ENCODE results near the gene CLK2. TPM values are rescaled to one million over a fixed set of nuclear protein-coding genes. Genes with fewer than 3 reads are reported as not detected.

Gene CLK2
- total and polyA plus RNA-seq, 9 of the 15 experiments (the other 6 are each of a cell fraction or from before 2014, with no cell fraction given) = 13.5 to 81.4 (median 39.6) TPM

GRCh38 chr1:155301342-155301841, 28.1 kb upstream of the CLK2 start, which contains the start of gene PKLR (continued):
- TF ChIP-seq ELF4 (CRISPR knock-in tag; IDR thresholded peaks at IDR 0.05) (no peak), SMARCB1 (IDR thresholded peaks at IDR 0.05; ENCODE audit: insufficient read length, low read depth) (peak; percentile 84), ZNF408 (CRISPR knock-in tag; IDR thresholded peaks at IDR 0.05; ENCODE audit: low read depth) (no peak), KDM5B (IDR thresholded peaks at IDR 0.05; ENCODE audit: insufficient replicate concordance, low read depth, low read length) (peak; percentile 11)

GRCh38 chr1:155300553-155301329, 27.4 kb upstream of the CLK2 start:
- ChIA-PET CTCF (ENCODE audit: low intra/inter-chr PET ratio) (no interaction called here), POLR2A (interaction anchor here (0.7 to 1.5 kb wide), 6 partner anchors 8 to 39 kb away, joined by 3 to 7 read pairs (median 4); partner anchors contain the start of gene FDPS)
- peak overlapping the region; percentile 80 to 94 for H3K9ac ChIP-seq (ENCODE audit: insufficient read depth in 1 of 2, low read depth in 2 of 2, low read length in 2 of 2)
- no peaks in the 10 kb centered on the region for H3K9me3 ChIP-seq (replicated peaks; ENCODE audit: control insufficient read depth, insufficient read depth, low read depth, low read length)
- H3K4me3 ChIP-seq = peak overlapping the region; percentile 43
- in situ Hi-C loops (cut with MboI) = loop anchor here (25.0 kb wide), 1 partner anchor 1437 kb away; the partner anchor contains the start of genes ISG20L2, METTL25B and MRPL24
- H3K4me2 ChIP-seq (ENCODE audit: insufficient read depth, low read length) = peak overlapping the region; percentile 92
- no peaks in the 10 kb centered on the region for H3K27me3 ChIP-seq (ENCODE audit: control insufficient read depth in 2 of 2, insufficient read depth in 2 of 2, low read length in 2 of 2)
- FAIRE-seq = peak; percentile 52
- peak; percentile 66 for ATAC-seq
- intact Hi-C loops (cut with micrococcal nuclease) = loop anchor here (2.0 kb wide), 1 partner anchor 24 kb away; the partner anchor contains the start of gene HCN3
- peaks cover 39% of the 10 kb centered on the region for H3K79me2 ChIP-seq (ENCODE audit: control insufficient read depth, insufficient read depth, low read length)
- H2AFZ ChIP-seq (ENCODE audit: low read depth, low read length) = peak overlapping the region; percentile 80
- peak overlapping the region; percentile 78 for H3K27ac ChIP-seq (ENCODE audit: extremely low read depth, low read depth, low read length)
- H3K36me3 ChIP-seq (ENCODE audit: control insufficient read depth, insufficient read depth, low read length) = peaks cover 12% of the 10 kb centered on the region
- no peaks in the 10 kb centered on the region for H3K9me1 ChIP-seq (ENCODE audit: control insufficient read depth, insufficient read depth, low read length)
- no peaks in the 10 kb centered on the region for H4K20me1 ChIP-seq (replicated peaks; ENCODE audit: control insufficient read depth, insufficient read depth, low read length)
- peaks cover 18 to 33% of the 10 kb centered on the region in 2 experiments; a peak in 4 of 5 replicates for H3K4me1 ChIP-seq (replicated peaks in 1 of 2; ENCODE audit: control insufficient read depth in 2 of 2, insufficient read depth in 2 of 2, low read length in 2 of 2)
- TSS peak; percentile 90 for BruUV-seq (replicated peaks)
- 22% methylated on average over 9 of the region's 9 CpGs for WGBS (ENCODE audit: insufficient coverage, low coverage, missing lambda C conversion rate)
- peak in 2 of 4 experiments; percentile 28 to 33 for DNase-seq (ENCODE audit: extremely low read depth in 1 of 4, low spot score in 3 of 4)
- TF ChIP-seq ZNF512 (tag; IDR thresholded peaks at IDR 0.05) (no peak), PRPF4 (IDR thresholded peaks at IDR 0.05; ENCODE audit: insufficient read depth, low read depth, low read length, poor library complexity, severe bottlenecking) (no peak), FOXP1 (CRISPR knock-in tag; IDR thresholded peaks at IDR 0.05) (0 out of 2 replicates have a peak, but pooled peaks have one; percentile 41), MYC (IDR thresholded peaks at IDR 0.05; ENCODE audit: low read depth, low read length) (no peak), MYC (CRISPR knock-in tag; IDR thresholded peaks at IDR 0.05; ENCODE audit: borderline replicate concordance, low read depth) (no peak), TCF7 (IDR thresholded peaks at IDR 0.05; ENCODE audit: borderline replicate concordance) (no peak), BRF1 (IDR thresholded peaks at IDR 0.05; ENCODE audit: borderline replicate concordance, extremely low read depth, insufficient read length) (no peak), CBFA2T3 (IDR thresholded peaks at IDR 0.05) (no peak), KDM5B (IDR thresholded peaks at IDR 0.05; ENCODE audit: insufficient replicate concordance, low read depth, low read length) (no peak), CTBP1 (IDR thresholded peaks at IDR 0.05; ENCODE audit: borderline replicate concordance) (no peak), EZH2 (IDR thresholded peaks at IDR 0.05; ENCODE audit: borderline replicate concordance, low read depth, low read length) (no peak), WHSC1 (IDR thresholded peaks at IDR 0.05; ENCODE audit: low read length) (peak; percentile 30)
